Hepatocyte (in vitro differentiated cells): ENCODE results near the gene DENND4A.

ENCODE experiments used
- EZH2 ChIP-seq: fragments of 200-600 bp; sonication (generic); IDR thresholded peaks from 2 replicates; pipeline ENCODE4 v1.6.1; 2016; ENCODE audit warnings: antibody characterized with exemption, mild to moderate bottlenecking, borderline replicate concordance
- EZH2phosphoT487 ChIP-seq: fragments of 200-600 bp; sonication (generic); IDR thresholded peaks from one replicate; pipeline ENCODE4 v1.6.1; 2018; ENCODE audit warnings: antibody characterized with exemption, mild to moderate bottlenecking, low read depth, moderate library complexity; ENCODE audit not compliant: unreplicated experiment, severe bottlenecking
- TF ChIP-seq, protein P1 (sequence below): fragments of 200-600 bp; sonication (generic); IDR thresholded peaks from 2 replicates; pipeline ENCODE4 v1.5.1; 2016; ENCODE audit warnings: antibody characterized with exemption, mild to moderate bottlenecking; ENCODE audit not compliant: poor library complexity

DNA sequence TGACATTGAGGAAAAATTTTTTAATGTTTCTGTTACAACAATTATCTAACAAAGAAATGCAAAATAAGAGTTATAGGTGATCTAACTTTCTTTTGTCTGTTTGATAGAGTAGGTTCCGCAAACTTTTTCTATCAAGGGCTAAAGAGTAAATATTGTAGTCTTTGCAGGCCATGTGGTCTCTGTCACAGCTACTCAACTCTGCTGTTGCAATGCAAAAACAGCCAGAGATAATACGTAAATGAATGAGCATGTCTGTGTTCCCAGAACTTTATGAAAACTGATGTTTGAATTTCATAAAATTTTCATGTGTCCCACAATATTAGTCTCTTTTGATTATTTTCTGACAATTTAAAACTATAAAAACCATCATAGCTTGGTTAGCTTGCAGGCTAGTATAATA lies 97.0 kb downstream of the DENND4A start:
- TF ChIP-seq, protein P1, sequence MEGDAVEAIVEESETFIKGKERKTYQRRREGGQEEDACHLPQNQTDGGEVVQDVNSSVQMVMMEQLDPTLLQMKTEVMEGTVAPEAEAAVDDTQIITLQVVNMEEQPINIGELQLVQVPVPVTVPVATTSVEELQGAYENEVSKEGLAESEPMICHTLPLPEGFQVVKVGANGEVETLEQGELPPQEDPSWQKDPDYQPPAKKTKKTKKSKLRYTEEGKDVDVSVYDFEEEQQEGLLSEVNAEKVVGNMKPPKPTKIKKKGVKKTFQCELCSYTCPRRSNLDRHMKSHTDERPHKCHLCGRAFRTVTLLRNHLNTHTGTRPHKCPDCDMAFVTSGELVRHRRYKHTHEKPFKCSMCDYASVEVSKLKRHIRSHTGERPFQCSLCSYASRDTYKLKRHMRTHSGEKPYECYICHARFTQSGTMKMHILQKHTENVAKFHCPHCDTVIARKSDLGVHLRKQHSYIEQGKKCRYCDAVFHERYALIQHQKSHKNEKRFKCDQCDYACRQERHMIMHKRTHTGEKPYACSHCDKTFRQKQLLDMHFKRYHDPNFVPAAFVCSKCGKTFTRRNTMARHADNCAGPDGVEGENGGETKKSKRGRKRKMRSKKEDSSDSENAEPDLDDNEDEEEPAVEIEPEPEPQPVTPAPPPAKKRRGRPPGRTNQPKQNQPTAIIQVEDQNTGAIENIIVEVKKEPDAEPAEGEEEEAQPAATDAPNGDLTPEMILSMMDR, result no peak
- TF ChIP-seq EZH2phosphoT487 (no peak), EZH2 (no peak)
